Measurements from ENCODE around the gene SCAI.
"Not testable (repeated sequence)": the region's sequence is repeated elsewhere in the genome, so short reads cannot be mapped to it uniquely, and the experiment has no call there.

The SCAI gene

GRCh38 chr9:125106285-125106893 is 36.9 kb downstream of the SCAI start:
- DNase-seq (ENCODE audit: low read depth in 3 of 3), result no peak

GRCh38 chr9:125103770-125104460 is 39.4 kb downstream of the SCAI start:
- no peak for DNase-seq (ENCODE audit: low read depth in 3 of 3)

- no peak for DNase-seq (ENCODE audit: low read depth in 3 of 3)
Observed at GRCh38 chr9:125103021-125103420, 40.3 kb downstream of the SCAI start.

GRCh38 chr9:125100822-125101221 is 42.5 kb downstream of the SCAI start:
- no peak for DNase-seq (ENCODE audit: low read depth in 3 of 3)

DNA sequence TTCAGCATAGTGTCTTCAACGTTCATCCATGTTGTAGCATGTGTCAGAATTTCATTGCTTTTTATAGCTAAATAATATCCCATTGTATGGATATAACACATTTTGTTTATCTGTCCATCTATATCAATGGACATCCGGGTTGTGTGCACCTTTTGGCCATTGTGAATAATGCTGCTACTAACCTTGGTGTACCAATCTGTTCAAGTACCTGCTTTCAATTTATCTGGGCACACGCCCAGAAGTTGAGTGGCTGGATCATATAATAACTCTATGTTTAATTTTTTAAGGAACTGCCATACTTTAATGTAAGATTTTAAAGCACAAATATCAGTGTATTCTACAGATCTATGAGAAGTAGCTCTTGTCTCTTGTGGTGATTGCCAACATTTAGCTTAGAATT is 43.5 kb downstream of the SCAI start:
- no peak for DNase-seq (ENCODE audit: low read depth in 3 of 3)

DNA sequence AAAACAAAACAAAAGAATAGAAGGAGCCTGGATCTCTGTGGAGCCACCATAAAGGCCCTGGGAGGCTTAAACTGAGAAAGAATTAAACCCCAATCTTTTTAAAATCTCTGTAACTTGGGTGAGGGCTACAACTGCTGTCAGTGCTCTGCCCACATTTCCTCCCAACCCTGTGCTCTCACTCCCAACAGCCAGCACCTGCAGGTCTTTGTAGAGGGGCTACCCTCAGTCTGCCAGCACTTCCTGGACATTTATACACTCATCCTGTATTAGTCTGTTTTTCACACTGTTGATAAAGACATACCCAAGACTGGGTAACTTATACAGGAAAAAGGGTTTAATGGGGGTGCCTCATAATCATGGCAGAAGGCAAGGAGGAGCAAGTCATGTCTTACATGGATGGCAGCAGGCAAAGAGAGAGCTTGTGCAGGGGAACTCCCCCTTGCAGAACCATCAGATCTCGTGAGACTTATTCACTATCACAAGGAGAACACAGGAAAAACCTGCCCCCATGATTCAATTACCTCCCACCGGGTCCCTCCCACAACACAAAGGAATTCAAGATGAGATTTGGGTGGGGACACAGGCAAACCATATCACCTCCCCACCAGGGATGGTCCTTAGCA is 47.4 kb downstream of the SCAI start:
- no peak for DNase-seq (ENCODE audit: low read depth in 3 of 3)

DNA sequence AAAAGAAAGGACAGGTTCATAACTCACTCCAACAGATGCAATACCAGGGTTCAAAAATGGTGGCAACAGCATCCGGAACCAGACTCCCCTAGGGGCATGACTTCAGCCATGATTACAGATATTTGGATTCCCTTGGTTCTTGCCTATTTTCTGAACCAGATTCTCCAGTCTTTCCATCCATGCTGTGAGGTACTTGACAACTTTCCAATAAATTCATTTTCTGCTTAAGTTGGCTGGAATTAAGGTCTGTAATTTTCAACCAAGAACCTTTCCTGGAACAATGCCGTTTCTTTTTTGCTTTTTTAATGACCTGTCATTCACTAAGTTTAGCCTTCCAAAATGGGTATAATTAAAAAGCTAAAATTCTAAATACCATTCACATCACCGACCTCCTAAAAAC is 52.2 kb downstream of the SCAI start:
- no peak for DNase-seq (ENCODE audit: low read depth in 3 of 3)

DNA sequence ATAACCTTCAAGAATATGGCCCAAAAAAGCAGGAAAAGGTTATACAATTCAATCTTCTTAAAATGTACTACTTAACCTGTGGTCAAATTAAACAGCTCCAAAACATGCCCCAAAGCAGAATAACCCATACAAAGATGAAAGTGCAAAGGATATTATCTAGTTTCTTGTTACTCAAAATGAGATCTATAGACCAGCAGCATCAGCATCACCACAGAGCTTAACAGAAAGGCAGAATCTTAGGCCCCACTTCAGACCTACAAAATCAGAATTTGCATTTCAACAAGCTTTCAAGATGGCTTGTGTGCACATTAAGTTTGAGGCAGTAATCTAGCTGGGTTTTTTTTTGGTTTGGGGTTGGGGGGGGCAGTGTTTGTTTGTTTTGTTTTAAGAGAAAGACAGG is 54.0 kb downstream of the SCAI start:
- DNase-seq (ENCODE audit: low read depth in 3 of 3), result no peak

- no peak for DNase-seq (ENCODE audit: low read depth in 3 of 3)
Observed at GRCh38 chr9:125088752-125089151, 54.6 kb downstream of the SCAI start.

GRCh38 chr9:125085703-125086477 is 57.4 kb downstream of the SCAI start:
- DNase-seq (ENCODE audit: low read depth in 3 of 3), result no peak

DNA sequence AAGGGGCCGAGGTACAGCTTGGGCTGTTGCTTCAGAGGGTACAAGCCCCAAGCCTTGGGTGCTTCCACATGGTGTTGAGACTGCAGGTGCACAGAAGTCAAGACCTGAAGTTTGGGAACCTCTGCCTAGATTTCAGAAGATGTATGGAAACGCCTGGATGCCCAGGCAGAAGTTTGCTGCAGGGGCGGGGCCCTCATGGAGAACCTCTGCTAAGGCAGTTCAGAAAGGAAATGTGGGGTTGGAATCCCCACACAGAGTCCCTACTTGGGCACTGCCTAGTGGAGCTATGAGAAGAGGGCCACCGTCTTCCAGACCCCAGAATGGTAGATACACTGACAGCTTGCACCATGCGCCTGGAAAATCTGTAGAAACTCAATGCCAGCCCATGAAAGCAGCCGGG is 61.1 kb downstream of the SCAI start:
- not testable (repeated sequence) for DNase-seq (ENCODE audit: low read depth in 3 of 3)

DNA sequence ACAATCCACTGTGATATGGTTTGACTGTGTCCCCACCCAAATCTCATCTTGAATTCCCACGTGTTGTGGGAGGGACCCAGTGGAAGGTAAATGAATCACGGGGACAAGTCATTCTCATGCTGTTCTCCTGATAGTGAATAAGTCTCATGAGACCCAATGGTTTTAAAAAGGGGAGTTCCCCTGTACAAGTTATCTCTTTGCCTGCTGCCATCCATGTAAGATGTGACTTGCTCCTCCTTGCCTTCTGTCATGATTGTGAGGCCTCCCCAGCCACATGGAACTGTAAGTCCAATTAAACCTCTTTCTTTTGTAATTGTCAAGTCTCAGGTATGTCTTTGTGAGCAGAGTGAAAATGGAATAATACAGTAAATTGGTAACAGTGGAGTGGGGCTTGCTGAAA is 62.5 kb downstream of the SCAI start:
- DNase-seq (ENCODE audit: low read depth in 3 of 3), result not testable (repeated sequence)

DNA sequence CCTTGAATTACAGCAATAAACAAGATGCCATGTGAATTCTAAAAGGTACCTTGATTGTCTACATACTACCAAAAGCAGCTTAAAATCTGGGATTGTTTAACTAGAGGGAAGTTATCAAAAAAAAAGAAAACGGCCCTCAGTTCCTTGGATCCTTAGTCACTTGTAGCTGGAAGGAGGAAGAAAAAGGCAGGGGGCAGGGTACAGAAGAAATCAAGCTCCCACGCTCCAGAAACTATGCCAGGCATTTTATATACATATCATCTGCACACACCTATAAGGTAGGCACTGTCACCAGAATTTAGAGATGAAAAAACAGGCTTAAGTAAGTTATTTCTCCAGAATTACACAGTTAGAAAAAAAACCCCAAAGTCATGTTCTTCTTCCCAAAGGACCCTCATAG is 63.4 kb downstream of the SCAI start:
- no peak for DNase-seq (ENCODE audit: low read depth in 3 of 3)

GRCh38 chr9:125075997-125076396 is 67.3 kb downstream of the SCAI start:
- DNase-seq (ENCODE audit: low read depth in 3 of 3), result no peak

GRCh38 chr9:125074976-125075375 is 68.4 kb downstream of the SCAI start:
- no peak for DNase-seq (ENCODE audit: low read depth in 3 of 3)

GRCh38 chr9:125066839-125067619 is 76.3 kb downstream of the SCAI start:
- DNase-seq (ENCODE audit: low read depth in 3 of 3), result no peak

DNA sequence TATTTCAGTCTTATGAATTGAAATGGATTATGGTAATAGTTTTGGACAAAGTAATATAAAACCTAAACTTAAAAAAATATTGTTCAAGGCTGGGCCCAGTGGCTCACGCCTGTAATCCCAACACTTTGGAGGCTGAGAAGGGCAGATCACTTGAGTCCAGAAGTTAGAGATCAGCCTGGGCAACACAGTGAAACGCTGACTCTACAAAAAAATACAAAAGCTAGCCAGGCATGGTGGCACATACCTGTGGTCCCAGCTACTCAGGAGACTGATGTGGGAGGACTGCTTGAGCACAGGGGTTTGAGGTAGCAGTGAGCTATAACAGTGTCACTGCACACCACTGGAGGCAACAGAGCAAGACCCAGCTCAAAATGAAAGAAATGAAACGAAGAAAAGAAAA is 81.9 kb downstream of the SCAI start:
- DNase-seq (ENCODE audit: low read depth in 3 of 3), result no peak

DNA sequence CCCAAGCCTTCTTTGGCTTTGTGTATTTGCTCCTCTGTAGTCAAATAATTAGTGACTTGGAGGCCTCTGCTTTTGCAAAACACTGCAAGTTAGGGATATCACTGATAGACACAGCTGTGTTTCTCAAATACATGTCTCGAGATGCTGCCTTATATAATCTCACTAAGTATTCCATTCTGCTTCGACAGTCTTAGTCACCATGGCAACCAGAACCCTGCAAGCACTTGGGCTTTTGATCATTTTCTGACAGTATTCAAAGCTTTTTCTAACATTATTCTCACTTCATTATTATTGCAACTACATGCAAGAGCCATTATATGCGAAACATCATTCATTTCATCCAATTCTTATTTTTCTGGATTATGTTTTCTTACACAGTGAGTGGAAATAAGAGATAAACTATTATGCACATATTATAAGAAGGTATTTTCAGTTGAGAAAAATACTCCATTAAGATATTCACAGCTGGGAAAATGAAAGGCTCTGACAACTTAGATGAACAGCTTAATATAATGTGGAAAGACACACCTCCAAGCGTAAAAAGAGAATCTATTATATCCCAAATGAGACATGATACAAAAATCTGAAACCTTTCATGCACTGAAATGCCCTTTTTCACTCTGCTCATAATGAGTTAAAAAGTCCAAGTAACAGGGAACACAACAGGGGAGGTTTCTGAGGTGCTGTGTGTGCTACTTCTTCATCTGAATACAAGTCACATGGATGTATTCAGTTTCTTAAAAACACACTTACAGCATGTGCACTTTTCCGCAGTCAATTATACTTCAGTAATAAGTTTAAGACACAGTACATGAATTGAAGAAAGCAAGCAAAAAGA is 93.9 kb downstream of the SCAI start:
- no peak for DNase-seq (ENCODE audit: low read depth in 3 of 3)

DNA sequence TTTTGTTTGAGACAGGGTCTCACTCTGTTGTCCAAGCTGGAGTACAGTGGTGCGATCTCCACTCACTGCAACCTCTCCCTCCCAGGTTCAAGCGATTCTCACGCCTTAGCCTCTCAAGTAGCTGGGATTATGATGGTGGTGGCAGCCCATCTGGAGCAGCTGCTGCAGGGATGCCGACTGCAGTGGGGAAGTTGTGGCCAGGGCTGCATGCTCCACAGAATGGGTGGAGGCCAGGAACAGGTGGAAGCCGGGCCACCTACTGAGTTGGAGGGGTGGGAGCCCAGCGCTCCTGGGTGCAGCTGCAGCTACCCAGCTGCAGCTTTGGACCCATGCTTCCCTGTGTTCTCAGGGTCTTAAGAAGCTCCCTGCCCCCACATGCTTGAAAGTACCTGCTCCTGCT is 99.7 kb downstream of the SCAI start:
- DNase-seq (ENCODE audit: low read depth in 3 of 3), result no peak

DNA sequence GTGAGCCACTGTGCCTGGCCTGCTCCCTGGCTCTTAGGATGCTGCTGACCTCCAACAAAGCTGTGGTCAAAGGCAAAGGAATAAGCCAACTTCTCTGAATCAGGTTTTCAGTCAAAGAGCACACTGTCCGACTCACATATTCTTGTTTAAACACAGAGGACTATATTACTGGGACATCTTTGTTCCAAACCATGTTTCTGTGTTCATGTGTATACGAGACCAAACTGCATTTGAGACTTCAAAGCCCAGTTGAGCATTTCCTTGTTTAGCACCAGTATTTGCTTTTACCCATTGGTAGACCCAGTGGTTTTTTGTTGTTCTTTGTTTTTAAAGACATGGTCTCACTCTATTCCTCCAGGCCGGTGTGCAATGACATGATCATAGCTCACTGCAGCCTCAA is 100.2 kb downstream of the SCAI start:
- DNase-seq (ENCODE audit: low read depth in 3 of 3), result no peak

GRCh38 chr9:125038166-125038565 is 105.2 kb downstream of the SCAI start:
- no peak for DNase-seq (ENCODE audit: low read depth in 3 of 3)

All from stimulated activated CD4-positive, alpha-beta T cell treated with anti-CD3 and anti-CD28 coated beads, TNF-alpha, amount 100 ng/mL, for 4 hours (primary cell).